CD4-positive, alpha-beta T cell (primary cell): ENCODE results near the gene RIOK1. TPM values are rescaled to one million over a fixed set of nuclear protein-coding genes. Genes with fewer than 3 reads are reported as not detected.

Source experiments
- ATAC-seq: fragments of 200-7000 bp; cut with Tn5 transposase; one replicate; pipeline ENCODE4 v1.10.0; 2022; ENCODE audit warnings: mild to moderate bottlenecking; ENCODE audit not compliant: poor library complexity
- CTCF ChIA-PET: fragments of 350-600 bp; sonication (Branson Sonifier 250); formaldehyde crosslinking; loops from one replicate; lab custom pipeline; 2021; ENCODE audit warnings: antibody characterized with exemption, inconsistent platforms; lab: Charles Lee
- POLR2A ChIA-PET: fragments of 350-600 bp; sonication (Branson Sonifier 250); formaldehyde crosslinking; loops from one replicate; lab custom pipeline; 2021; ENCODE audit warnings: antibody characterized with exemption, inconsistent platforms; lab: Charles Lee
- DNase-seq, 14 experiments: peaks; one replicate each; pipeline ENCODE4 v3.0.0-alpha.2; 2013 to 2020; ENCODE audit warnings: mixed read lengths in 2 of 14
- H3K27ac ChIP-seq, 2 donors: one replicate each; pipeline versions ENCODE4 v1.5.1 to v1.7.0; 2013; ENCODE audit warnings: low read length in 2 of 2, low read depth in 1 of 2, mild to moderate bottlenecking in 1 of 2
- H3K27me3 ChIP-seq, 2 experiments: 1 replicate in 1 of 2; 2 replicates in 1 of 2; pipeline versions ENCODE4 v1.6.1 to v1.7.0; 2013; ENCODE audit warnings: low read length in 2 of 2, control low read depth in 1 of 2, mild to moderate bottlenecking in 1 of 2, moderate library complexity in 1 of 2; ENCODE audit not compliant: insufficient read depth in 2 of 2, control insufficient read depth in 1 of 2
- H3K36me3 ChIP-seq: one replicate; pipeline ENCODE4 v1.6.1; 2013; ENCODE audit warnings: low read length, control low read depth; ENCODE audit not compliant: insufficient read depth
- H3K4me1 ChIP-seq: one replicate; pipeline ENCODE4 v1.6.1; 2013; ENCODE audit warnings: low read length, control low read depth; ENCODE audit not compliant: insufficient read depth
- H3K4me3 ChIP-seq: one replicate; pipeline ENCODE4 v1.5.1; 2013; ENCODE audit warnings: mild to moderate bottlenecking, low read length, moderate library complexity
- H3K9me3 ChIP-seq, 2 experiments: 1 replicate in 1 of 2; 2 replicates in 1 of 2; pipeline versions ENCODE4 v1.6.1 to v1.7.0; 2013; ENCODE audit warnings: low read length in 2 of 2, mild to moderate bottlenecking in 2 of 2, control low read depth in 1 of 2, moderate library complexity in 1 of 2; ENCODE audit not compliant: control insufficient read depth in 1 of 2, insufficient read depth in 1 of 2
- H3K27ac Mint-ChIP-seq: one replicate; pipeline ENCODE4 v1.8.0; 2020; ENCODE audit warnings: mixed read lengths
- H3K27me3 Mint-ChIP-seq: one replicate; pipeline ENCODE4 v1.8.0; 2021; ENCODE audit warnings: mixed read lengths
- H3K36me3 Mint-ChIP-seq: one replicate; pipeline ENCODE4 v1.8.0; 2021; ENCODE audit warnings: low read depth, mixed read lengths
- H3K4me1 Mint-ChIP-seq: one replicate; pipeline ENCODE4 v1.8.0; 2021; ENCODE audit warnings: low read depth, mixed read lengths
- H3K4me3 Mint-ChIP-seq: one replicate; pipeline ENCODE4 v1.8.0; 2020; ENCODE audit warnings: mild to moderate bottlenecking, mixed read lengths
- H3K9me3 Mint-ChIP-seq: one replicate; pipeline ENCODE4 v1.8.0; 2020; ENCODE audit warnings: mixed read lengths
- intact Hi-C, 2 experiments: fragments of 100-400 bp; cut with DNase I in 1 of 2; cut with micrococcal nuclease in 1 of 2; formaldehyde crosslinking; loops; one replicate each; pipeline versions ENCODE4 v1.15.1 to v1.9.0; 2023 to 2025; cut with DNase I, micrococcal nuclease
- total RNA-seq, 174 experiments: library from RNA in 2 of 174; stranded (reverse) in 2 of 174; gene quantifications; one replicate each; pipeline ENCODE4 v1.2.3 and lab custom pipeline; 2021 to 2026
- TF ChIP-seq, protein P1 (sequence below): fragments of 200-600 bp; IDR thresholded peaks from one replicate; pipeline ENCODE4 v1.8.0; 2022; ENCODE audit warnings: antibody characterized with exemption, mild to moderate bottlenecking

RIOK1 gene
- total RNA-seq, 2 experiments from 2014 or later: 25.5 to 28.1 TPM

DNA sequence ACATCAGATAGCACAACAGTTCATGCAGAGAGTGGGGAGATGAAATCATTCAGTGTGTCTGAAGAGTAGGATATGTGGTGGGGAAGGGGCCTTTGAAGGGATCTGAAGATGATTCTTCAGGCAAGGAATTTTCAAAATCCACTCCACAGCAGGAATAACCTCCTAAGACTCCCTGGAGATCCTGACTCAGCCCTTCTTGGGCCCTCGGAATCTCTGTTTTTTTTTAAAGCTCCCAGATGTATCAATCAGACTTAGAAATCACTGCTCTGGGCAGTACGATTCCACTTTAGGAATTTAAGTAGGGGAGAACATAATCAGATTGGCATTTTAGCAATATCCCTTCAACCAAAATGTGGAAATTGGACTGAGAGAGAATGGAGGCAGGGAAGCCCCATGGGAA is 55.5 kb downstream of the RIOK1 start:
- Histone ChIP-seq H3K36me3 (no peaks in the 10 kb centered on the region), H3K27ac (no peak overlapping the region), H3K4me1 (no peaks in the 10 kb centered on the region), H3K27me3 (peaks cover 0 to 3% of the 10 kb centered on the region in 2 experiments), H3K4me3 (no peak overlapping the region), H3K9me3 (peaks cover 0 to 8% of the 10 kb centered on the region in 2 experiments)
- H3K27ac Mint-ChIP-seq: no peak overlapping the region
- H3K36me3 Mint-ChIP-seq: no peaks in the 10 kb centered on the region
- no peaks in the 10 kb centered on the region for H3K9me3 Mint-ChIP-seq
- ATAC-seq: no peak
- intact Hi-C loops: no loop called here
- DNase-seq: no peak
- TF ChIP-seq, protein P1, sequence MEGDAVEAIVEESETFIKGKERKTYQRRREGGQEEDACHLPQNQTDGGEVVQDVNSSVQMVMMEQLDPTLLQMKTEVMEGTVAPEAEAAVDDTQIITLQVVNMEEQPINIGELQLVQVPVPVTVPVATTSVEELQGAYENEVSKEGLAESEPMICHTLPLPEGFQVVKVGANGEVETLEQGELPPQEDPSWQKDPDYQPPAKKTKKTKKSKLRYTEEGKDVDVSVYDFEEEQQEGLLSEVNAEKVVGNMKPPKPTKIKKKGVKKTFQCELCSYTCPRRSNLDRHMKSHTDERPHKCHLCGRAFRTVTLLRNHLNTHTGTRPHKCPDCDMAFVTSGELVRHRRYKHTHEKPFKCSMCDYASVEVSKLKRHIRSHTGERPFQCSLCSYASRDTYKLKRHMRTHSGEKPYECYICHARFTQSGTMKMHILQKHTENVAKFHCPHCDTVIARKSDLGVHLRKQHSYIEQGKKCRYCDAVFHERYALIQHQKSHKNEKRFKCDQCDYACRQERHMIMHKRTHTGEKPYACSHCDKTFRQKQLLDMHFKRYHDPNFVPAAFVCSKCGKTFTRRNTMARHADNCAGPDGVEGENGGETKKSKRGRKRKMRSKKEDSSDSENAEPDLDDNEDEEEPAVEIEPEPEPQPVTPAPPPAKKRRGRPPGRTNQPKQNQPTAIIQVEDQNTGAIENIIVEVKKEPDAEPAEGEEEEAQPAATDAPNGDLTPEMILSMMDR: no peak
- H3K27me3 Mint-ChIP-seq: peaks cover 3% of the 10 kb centered on the region
- CTCF ChIA-PET: no interaction called here
- no peak overlapping the region for H3K4me3 Mint-ChIP-seq
- POLR2A ChIA-PET: no interaction called here
- H3K4me1 Mint-ChIP-seq: peaks cover 4% of the 10 kb centered on the region

DNA sequence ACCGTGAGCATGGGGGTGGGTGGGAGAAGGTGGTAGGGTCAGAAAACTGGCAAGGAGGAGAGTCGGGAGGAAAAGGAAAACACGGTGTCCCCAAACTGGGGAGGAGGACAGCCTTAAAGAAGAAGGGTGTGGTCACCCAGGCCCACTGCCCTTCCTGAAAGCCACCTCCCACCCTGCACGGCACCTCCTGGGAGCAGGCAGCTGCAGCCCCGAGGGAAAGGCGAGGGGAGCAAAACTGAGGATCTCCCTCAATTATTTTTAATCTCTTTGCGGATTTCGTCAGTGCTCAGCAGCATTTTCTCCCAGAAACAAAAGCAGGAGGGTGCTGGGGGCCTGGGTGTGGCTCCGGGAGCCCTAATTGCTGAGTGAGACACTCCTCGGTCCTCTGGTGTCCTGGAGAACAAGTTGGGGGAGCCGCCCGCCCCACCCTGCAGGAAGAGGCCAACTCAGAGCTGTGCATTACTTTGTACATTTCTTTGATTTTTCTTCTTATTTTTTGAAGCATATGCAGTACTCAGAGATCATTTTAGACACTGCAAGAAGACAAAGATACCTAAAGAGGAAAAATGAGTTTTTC is 56.4 kb downstream of the RIOK1 start:
- H3K9me3 Mint-ChIP-seq: no peaks in the 10 kb centered on the region
- H3K36me3 ChIP-seq: no peaks in the 10 kb centered on the region
- ATAC-seq (no peak), DNase-seq (no peak)
- POLR2A ChIA-PET: interaction anchor here (0.5 kb wide), 1 partner anchor 26 kb away, joined by 3 read pairs; no protein-coding TSS in a partner anchor
- CTCF ChIA-PET: no interaction called here
- H3K27me3 ChIP-seq: peaks cover 0 to 3% of the 10 kb centered on the region in 2 experiments
- no peak overlapping the region for H3K4me3 ChIP-seq
- intact Hi-C loops: no loop called here
- H3K4me1 ChIP-seq: no peaks in the 10 kb centered on the region
- H3K27ac Mint-ChIP-seq: no peak overlapping the region
- H3K27me3 Mint-ChIP-seq: peaks cover 3% of the 10 kb centered on the region
- peaks cover 0 to 7% of the 10 kb centered on the region in 2 experiments for H3K9me3 ChIP-seq
- H3K27ac ChIP-seq: no peak overlapping the region
- TF ChIP-seq, protein P1: no peak
- H3K4me1 Mint-ChIP-seq: no peaks in the 10 kb centered on the region
- no peaks in the 10 kb centered on the region for H3K36me3 Mint-ChIP-seq
- H3K4me3 Mint-ChIP-seq: no peak overlapping the region

DNA sequence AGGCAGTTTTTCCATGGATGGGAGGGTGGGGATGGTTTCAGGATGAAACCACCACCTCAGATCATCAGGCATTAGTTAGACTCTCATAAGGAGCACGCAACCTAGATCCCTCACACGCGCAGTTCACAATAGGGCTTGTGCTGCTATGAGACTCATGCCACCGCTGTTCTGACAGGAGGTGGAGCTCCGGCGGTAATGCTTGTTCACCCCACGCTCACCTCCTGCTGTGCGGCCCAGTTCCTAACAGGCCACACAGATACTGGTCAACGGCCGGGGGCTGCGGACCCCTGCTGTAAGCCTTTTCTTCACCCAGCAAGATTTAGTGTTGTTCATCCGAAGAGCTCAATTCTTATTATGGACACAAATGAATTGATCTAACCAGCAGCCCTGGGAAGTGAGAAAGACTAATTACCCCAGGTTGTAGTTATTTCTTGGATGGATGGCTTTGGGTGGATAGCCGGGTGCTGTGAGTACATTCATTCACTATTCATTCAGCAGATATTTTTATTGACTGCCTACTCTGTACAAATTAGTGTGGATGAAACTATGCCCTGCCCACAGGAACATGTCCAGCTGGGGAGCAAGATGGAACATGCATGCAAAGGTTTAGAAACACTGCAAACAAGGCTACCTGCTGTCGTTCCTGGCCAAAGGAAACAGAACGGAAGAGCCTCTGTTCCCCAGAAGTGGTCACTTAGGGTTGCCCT is 57.2 kb downstream of the RIOK1 start:
- Histone ChIP-seq H3K36me3 (no peaks in the 10 kb centered on the region), H3K9me3 (no peaks in the 10 kb centered on the region), H3K27me3 (peaks cover 0 to 3% of the 10 kb centered on the region in 2 experiments), H3K4me1 (no peaks in the 10 kb centered on the region), H3K4me3 (no peak overlapping the region), H3K27ac (no peak overlapping the region)
- DNase-seq (no peak), ATAC-seq (no peak)
- TF ChIP-seq, protein P1: no peak
- H3K27me3 Mint-ChIP-seq: peaks cover 3% of the 10 kb centered on the region
- intact Hi-C loops: no loop called here
- CTCF ChIA-PET: no interaction called here
- no peaks in the 10 kb centered on the region for H3K36me3 Mint-ChIP-seq
- no peaks in the 10 kb centered on the region for H3K4me1 Mint-ChIP-seq
- no peak overlapping the region for H3K27ac Mint-ChIP-seq
- H3K4me3 Mint-ChIP-seq: no peak overlapping the region
- POLR2A ChIA-PET: interaction anchor here (0.5 kb wide), 1 partner anchor 25 kb away, joined by 3 read pairs; no protein-coding TSS in a partner anchor
- H3K9me3 Mint-ChIP-seq: no peaks in the 10 kb centered on the region
